Inflammatory macrophage treated with lipopolysaccharide for 4 hours (primary cell): ENCODE measurements around the gene FOCAD.

Experiments
- DNase-seq: peaks from one replicate; pipeline ENCODE4 v3.0.0-alpha.2; 2020

Gene FOCAD

DNA sequence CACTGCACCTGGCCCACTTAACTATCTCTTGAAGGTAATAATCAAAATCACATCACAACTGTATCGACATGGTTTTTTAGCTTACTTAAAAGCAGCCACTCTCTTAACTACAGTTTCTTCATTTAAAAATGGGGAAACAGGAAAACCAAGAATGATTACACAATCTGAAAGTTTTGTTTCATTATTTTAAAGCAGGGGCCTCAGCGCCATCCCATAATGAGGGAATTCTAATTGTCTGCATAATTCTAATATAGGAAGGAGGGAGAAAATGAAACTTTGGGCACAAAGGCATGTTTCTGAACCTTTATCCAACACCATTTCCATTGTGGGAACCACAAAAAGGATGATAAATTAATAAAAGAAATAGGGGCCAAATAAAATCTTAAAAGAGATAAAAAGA lies 339.8 kb downstream of the FOCAD start:
- DNase-seq, result peak; percentile 79

DNA sequence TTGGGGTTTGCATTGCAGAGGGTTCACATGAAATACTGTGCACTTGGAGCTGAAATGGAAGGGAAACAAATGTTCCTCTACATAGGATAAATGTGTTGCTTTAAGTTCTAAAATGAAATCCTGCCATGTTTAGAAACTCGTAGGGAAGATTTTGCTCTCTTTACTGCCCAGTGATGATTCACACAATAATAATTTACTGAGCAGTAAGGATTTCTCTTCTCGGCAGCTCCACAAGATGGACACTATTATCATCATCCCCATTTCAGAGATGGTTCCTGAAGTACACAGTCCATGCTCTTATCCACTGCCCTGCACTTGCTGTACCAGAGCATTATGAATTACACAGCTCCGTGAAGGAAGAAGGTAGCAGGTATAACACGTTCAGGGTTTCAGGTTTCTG lies 343.2 kb downstream of the FOCAD start:
- DNase-seq, result no peak

DNA sequence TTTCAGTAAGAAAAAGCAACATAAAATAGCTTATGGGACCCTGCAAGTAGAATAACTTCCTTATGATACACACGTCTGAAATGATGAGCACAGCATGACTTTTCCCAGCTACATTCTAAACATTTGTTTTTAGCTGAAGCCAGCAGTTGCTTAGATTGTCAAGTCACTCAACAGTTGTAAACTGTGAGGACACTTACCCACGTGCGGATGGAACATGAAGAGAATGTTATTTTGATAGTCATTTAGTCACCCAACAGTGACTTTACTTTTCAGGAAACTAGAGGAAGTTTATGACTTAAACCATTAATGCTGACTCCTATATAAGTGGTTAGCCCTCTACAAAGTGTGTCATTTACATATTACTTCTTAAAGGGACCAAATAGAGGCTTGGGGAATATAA lies 344.4 kb downstream of the FOCAD start:
- peak; percentile 84 for DNase-seq

DNA sequence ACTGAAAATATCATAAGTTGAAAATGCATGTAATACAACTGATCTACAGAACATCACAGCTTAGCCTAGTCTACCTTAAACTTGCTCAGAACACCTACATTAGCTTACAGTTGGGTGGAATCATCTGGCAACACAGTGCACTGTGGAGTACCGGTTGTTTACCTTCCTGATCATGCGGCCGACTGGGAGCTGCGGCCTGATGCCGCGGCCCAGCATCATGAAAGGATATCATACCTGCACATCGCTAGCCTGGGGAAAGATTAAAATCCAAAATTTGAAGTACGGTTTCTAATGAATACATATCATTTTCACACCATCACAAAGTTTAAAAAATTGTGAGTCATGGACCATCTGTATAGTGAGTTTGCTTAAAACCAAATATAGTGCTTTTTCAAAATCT lies 345.6 kb downstream of the FOCAD start:
- no peak for DNase-seq

DNA sequence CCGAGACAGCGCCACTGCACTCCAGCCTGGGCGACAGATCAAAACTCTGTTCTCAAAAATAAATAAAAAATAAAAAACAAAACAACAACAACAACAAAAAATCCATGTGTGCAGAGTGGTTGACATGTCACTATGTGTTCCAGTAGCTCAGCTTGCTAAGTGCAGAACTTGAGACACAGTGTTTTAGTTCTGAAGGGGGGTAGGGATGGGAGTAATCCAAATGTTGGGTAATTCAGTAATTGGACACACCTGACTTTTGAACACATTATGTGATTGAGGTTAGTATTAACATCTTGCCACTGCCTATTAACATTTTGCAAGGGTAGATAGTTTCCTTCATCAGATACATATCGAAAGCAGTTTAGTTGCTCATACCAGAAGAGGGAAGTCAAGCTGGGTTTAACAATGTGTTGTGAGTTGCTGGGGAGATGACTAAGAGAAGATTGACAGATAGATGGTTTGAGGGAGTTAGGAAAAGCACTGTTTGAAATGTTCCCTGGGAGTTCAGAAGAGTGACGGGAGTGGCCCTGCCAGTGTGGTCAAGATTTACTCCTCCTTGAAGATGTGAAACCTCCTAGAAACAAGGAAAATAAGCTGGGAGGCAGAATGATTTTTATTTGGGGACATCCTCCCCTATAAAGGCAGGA lies 346.5 kb downstream of the FOCAD start:
- peak; percentile 94 for DNase-seq

DNA sequence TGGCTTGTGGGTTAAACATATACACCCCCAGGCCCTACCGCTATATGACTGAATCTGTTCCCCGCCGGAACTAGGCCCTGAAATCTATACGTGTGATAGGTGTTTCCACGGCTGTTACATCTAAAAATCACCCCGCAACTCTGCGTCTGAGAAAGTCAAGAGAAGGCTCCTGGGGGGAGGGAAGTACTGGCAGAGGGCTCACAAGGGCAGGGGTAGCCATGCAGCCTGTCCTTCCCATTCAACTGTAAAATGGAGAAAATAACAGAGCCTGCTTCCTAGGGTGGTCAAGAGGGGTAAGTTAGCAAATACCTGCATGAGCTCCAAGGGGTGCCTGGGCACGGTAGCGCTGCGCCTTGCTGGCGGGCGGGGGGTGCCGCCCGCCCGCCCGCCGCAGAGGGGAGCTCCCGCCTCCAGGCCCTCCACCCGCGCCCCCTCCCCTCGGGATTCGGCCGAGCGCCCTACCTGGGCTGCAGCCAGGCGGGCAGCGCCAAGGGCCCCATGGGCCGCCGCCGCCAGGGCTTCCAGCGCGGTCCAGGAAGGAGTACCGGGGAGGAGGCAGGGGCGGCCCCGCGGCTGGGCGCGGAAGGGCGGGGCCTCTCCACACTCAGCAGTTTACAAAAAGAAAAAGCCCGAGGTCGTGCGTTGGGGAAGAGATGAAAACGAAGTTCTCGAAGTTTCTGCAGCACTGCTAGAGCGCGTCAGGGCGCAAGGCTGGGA lies 347.2 kb downstream of the FOCAD start, which contains the start of gene HACD4:
TSS of gene HACD4 (minus strand) at position 550 of the 717 bp plus-strand sequence. CDS start at position 500, 50 bp downstream.
- DNase-seq, result peak; percentile 69

DNA sequence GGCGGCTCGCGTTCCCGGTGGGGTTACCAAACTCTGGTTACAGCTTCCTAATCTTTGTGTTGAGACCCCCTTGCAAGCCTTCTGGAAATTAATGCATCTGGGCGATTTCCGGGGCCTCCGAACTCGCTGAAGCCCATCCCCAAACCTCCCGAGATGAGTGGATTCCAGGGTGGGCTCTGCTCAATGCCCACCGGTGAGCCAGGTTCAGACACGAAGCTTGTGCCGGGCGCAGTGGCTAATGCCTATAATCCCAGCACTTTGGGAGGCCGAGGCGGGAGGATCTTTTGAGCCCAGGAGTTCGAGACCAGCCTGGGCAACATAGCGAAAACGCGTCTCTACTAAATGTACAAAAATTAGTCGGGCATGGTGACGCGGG lies 347.7 kb downstream of the FOCAD start:
- no peak for DNase-seq

DNA sequence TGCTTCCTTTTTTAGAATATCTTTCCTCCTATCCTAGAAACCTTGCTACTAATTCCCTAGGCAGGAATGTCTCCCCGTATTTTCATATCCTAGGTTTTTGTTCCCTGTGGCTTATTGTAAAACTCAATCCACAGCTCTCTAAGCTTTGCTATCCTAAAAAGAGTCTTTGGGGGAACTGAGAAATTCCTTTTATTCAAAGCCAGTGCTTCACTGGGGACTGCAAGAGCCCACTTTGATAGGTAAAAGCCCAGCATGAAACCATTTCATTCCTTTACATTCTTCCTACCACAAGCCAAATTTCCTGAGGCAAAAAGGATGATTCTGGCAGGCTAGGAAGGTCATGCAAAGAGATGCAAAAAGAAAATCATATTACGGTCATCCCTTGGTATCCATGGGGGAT lies 353.2 kb downstream of the FOCAD start:
- DNase-seq, result no peak

DNA sequence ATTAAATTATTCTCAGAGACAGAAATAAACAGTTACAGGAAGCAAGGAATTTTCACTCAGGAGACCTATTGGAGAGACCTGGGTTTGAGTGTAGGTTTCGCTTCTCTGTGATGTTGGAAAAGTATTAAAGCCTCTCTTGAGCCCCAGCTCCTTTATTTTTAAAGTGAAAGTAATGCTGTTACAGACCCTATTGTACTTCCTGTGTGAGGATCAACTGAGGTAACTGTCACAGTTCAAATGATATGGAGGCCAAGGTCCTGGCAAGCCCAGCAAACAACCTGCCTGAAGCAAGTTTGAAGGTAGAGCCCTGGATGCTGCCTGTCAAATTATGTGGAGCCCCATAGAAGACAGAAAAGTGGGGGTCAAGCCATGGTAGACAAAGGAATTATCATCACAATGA lies 355.2 kb downstream of the FOCAD start:
- no peak for DNase-seq

DNA sequence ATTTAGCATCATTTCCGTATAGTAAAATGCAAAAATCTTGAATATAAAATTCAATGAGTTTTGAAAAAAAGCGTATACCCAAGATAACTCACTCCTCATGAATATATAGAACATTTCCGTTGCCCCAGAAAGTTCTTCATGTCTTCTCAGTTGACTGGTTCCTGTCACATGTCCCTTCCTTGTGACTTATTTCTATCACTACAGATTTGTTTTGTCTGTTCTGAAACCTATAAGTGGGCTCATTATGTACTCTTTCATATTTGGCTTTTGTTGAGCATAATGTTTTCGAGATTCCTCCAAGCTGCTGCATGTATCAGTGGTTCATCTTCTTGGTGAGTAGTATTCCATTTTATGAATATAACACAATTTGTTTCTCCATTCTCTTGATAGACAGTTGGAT lies 358.4 kb downstream of the FOCAD start:
- DNase-seq, result no peak

DNA sequence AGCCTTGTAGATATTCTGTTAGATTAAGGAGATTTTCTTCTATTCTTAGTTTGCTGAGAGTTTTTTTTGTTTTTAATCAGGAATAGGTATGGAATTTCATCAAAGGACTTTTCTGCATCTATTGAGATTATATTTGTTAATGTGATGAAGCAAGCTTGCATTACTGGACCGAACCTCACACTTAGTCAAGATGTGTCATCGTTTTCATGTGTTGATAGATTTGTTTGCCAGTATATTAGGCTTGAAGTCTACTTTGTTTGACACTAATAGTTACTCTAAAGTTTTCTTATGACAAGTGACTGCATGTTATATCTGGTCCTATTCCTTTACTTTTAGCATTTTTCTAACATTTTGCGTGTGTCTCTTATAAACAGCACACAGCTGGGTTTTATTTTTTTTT lies 359.8 kb downstream of the FOCAD start:
- DNase-seq, result no peak
